Fibroblast of pulmonary artery (primary cell): ENCODE results near the gene HDAC9.

Source experiments
- DNase-seq: peaks from one replicate; pipeline ENCODE4 v3.0.0-alpha.2; 2010; ENCODE audit warnings: low read depth
- H3K4me3 ChIP-seq: replicated peaks from 2 replicates; pipeline ENCODE4 v1.5.1; 2011; ENCODE audit warnings: low read depth, mild to moderate bottlenecking, control low read depth, low read length, moderate library complexity
- CTCF ChIP-seq: IDR thresholded peaks from 2 replicates; pipeline ENCODE4 v1.5.1; 2011; ENCODE audit warnings: mild to moderate bottlenecking, control low read depth, low read length, inconsistent platforms; ENCODE audit errors: missing control alignments

The HDAC9 gene

GRCh38 chr7:18558503-18558902, 63.0 kb downstream of the HDAC9 start:
- DNase-seq = no peak
- no peak for TF ChIP-seq CTCF

GRCh38 chr7:18558910-18559309, 63.4 kb downstream of the HDAC9 start:
- TF ChIP-seq CTCF = no peak
- H3K4me3 ChIP-seq = no peak overlapping the region
- no peak for DNase-seq

More at GRCh38 chr7:18558503-18558902, 63.0 kb downstream of the HDAC9 start:
- H3K4me3 ChIP-seq = no peak overlapping the region

DNA sequence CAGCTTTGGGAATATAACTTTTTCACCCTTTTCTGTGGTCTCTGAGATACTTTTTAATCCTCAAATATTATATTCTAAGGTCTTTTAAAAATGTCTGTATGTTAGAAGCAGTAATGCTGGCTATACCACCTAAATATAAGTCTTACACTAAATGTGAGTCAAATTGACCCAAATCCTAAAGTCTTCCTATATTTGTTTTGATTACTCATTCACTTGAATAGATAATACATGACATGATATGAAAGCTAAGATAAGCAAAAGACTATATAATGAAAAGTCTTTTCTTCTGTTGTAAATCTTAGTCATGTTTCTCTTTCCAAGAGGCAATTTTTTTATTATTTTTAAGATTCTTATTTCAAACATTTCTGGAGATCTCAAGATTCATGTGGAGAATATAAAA, 64.2 kb downstream of the HDAC9 start:
- H3K4me3 ChIP-seq = no peak overlapping the region
- DNase-seq = no peak

DNA sequence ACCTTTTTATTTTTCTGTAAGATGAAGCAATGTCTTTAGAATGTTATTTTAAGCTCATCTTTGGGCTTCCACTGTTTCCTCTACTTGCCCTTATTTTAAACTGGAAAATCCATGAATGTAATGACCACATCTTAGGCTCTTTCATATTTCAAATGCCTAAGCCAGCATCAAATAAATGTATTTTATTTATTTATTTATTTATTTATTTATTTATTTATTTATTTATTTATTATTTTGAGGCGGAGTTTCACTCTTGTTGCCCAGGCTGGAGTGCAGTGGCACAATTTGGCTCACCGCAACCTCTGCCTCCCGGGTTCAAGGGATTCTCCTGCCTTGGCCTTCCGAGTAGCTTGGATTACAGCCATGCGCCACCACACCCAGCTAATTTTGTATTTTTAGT, 69.2 kb downstream of the HDAC9 start:
- TF ChIP-seq CTCF = no peak
- no peak overlapping the region for H3K4me3 ChIP-seq
- no peak for DNase-seq

More for the DNA sequence above, 64.2 kb downstream of the HDAC9 start:
- TF ChIP-seq CTCF = no peak

DNA sequence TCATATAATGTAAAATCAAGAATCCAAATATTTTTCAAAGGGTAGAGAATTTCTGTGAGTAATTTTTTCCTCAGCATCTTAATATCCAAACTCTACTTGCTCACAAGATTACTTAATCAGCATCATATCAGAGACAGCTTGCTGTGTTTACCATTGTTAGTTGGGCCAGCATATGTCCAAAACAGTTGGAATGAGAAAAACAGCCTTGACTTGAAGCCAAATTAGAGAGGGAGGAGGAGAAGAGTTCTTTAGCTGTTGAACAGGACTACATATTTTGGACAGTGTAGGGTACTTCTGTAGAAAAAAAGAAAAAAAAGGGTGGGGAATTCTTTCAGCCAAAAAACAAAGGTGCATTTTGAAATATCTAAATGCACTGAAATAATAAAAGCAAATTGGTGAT, 69.8 kb downstream of the HDAC9 start:
- DNase-seq = peak; percentile 23
- no peak for TF ChIP-seq CTCF
- H3K4me3 ChIP-seq = no peak overlapping the region

DNA sequence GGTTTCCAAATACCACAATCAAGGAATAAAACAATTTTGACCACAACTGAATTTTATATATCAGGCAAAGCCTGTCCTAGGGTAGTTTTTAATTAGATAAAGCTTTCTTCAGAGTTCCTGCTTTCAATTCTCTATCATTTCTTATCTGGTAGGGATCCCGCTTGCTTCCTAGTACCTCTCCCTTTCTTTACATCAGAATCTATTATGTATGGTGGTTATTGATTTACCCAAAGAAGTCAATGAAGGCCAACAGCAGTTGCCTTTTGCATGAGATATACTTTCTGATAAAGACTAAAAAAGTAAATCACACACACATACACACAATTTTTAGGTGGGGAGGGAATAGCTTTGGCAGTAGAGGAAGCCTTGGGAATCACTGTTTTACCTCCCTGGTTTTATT, 70.7 kb downstream of the HDAC9 start:
- no peak for DNase-seq
- H3K4me3 ChIP-seq = no peak overlapping the region
- TF ChIP-seq CTCF = no peak

DNA sequence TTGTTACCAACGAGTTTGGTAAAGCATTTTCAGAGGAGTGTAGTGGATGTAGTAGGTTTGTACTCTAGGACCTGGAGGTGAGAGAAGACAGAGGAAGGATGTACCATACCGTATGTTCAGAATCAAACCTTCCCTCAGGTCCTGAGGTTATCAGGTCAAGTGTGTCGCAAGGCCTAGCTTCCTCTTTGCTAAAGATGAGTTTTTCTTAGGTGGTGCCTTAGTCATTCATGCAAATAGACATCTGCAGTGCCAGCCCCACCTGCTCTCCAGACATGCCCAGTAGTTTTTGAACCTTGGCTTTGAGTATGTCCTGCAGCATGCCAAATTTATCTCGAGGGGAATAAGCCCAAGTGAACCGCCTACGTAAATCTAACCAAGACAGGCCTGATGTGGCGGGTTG, 71.3 kb downstream of the HDAC9 start:
- TF ChIP-seq CTCF = no peak
- DNase-seq = no peak
- no peak overlapping the region for H3K4me3 ChIP-seq
